ENCODE results near the gene REG4. TPM values are rescaled to one million over a fixed set of nuclear protein-coding genes. Genes with fewer than 3 reads are reported as not detected.
"Not testable (repeated sequence)": the region's sequence is repeated elsewhere in the genome, so short reads cannot be mapped to it uniquely, and the experiment has no call there.

Gene REG4
- total RNA-seq, 1 experiment from 2014 or later = not detected

DNA sequence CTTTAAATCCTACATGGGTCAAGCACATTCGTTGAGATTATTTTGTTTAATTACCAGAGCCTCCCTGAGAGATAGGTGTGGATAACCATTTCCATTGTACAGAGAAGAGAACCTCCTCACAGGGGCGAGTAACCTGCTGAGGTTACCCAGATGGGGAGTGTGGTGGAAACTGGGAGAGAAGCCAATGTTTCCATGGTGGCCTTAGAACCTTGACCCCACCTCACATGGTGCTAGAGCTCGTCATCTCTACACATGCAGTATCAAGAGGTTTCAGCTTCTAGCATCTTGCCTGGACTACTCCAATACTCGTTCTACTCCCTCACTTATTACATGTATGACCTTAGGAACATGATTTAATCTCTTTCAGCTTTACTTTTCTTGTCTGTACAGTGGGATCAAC, 4.8 kb downstream of the REG4 start:
- DNase-seq (ENCODE audit: low spot score) = no peak

DNA sequence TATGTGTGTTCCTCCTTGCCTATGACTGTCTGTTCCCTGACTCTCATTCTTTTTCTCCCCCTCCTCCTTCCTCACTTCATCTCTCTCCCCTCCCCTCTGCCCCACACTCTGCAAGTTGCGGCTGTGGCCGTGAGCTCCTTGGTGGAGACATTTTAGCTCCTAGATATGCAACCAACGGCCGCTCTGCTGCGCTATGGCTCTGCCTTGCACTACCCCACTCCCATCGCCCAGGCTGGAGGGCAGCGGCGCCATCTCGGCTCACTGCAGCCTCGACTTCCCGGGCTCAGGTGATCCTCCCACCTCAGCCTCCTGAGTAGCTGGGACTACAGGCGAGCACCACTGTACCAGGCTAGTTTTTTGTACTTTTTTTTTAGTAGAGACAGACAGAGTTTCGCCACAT, 5.5 kb downstream of the REG4 start:
- DNase-seq (ENCODE audit: low spot score) = no peak

DNA sequence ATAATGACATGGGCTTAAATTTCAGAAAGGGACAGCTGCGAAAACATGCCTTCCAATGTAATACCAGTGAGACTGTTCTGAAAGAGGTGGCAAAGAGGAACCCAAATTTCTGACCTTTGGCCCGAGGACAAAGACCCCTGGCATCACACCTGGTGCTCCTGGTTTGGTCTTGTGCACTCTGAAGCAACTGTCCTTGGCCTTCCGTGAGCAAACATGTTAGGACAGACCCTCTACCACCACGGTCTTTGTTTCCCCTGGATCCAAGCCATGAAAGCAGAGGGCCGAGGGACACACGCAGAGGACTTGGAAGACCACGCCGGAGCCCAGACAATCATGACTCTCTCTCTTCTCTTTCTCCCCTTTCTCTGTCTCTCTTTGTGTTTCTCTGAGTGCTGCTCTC, 6.0 kb downstream of the REG4 start:
- DNase-seq (ENCODE audit: low spot score) = no peak

DNA sequence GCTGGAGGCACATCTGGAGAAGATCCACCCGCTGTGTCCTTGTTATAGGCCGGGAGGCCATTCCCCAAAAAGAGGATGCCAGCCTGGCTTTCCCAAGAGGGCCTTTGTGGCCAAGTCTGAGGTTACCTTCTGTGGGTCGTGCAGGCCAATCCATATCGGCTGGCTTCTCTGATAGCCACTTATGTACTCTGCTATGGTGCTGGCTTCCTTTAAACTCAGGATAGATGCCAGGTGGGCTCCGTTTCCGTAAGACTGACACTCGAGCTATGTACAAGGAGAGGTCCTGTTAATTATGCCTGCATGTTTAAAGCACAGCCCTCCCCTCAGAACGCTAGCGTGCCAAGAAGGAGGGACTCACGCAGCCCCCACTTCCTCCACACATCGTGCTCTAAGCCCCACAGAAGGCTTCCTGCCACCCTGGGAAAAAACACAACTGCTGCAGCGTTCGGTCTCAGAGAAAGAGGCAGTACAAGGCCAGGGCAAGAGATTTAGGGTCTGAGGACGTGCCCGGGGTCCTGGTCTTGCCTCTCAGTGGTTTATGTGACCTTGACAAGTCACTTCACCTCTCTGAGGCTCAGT, 11.6 kb downstream of the REG4 start:
- no peak for DNase-seq (ENCODE audit: low spot score)

DNA sequence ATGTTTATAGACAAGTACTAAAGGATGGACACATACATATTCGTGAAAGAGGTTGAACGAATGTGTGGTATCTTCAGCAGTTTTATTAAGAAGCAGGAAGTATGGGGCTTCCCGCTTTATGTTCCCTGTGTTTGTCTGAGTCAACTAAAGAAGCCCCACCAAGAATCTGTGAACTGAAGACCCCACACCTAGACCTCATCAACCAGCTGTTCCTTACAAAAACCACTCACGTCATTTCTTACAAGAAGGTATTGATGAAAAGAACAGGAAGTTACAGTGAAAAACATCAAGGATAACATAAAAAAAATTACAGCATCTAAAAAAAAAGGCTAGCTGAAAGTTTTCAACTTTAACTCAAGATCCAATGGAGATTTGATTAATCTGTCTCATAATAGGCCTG, 12.3 kb downstream of the REG4 start:
- no peak for DNase-seq (ENCODE audit: low spot score)

DNA sequence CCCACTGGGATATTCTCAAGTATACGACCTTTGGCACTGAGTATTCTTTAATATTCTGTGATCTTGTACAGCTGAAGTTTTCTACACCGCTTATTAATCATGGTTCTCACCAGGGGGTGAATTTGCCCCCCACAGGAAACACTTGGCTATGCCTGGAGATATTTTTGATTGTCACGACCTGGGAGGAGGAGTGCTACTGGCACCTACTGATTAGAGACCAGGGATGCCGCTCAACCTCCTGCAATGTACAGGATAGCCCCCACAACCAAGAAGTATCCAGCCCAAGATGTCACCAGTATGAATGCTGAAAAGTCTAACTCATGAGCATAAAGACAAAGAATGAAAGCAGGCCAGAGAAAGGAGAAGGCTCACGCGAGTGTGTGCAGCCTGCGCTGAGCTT, 13.7 kb downstream of the REG4 start:
- DNase-seq (ENCODE audit: low spot score) = no peak

DNA sequence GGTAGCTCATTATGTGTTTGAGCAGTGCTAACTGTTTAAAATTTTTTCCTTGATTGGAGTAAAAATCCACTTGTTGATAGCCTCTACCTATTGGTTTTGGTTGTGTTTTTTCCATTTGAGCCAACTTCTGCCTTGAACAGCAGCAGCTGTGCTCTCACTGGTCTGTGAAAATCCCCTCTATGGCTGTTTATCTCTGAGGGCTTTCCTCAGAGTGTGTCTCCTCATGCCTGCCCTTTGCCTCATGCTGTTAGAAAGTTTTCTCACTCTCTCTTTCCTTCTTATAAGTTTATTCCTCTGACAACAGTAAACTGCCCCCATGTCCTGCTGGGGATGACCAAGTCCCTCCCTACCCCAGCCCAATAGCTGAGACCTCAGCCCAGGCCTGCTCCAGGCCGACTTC, 14.1 kb downstream of the REG4 start:
- DNase-seq (ENCODE audit: low spot score) = no peak

DNA sequence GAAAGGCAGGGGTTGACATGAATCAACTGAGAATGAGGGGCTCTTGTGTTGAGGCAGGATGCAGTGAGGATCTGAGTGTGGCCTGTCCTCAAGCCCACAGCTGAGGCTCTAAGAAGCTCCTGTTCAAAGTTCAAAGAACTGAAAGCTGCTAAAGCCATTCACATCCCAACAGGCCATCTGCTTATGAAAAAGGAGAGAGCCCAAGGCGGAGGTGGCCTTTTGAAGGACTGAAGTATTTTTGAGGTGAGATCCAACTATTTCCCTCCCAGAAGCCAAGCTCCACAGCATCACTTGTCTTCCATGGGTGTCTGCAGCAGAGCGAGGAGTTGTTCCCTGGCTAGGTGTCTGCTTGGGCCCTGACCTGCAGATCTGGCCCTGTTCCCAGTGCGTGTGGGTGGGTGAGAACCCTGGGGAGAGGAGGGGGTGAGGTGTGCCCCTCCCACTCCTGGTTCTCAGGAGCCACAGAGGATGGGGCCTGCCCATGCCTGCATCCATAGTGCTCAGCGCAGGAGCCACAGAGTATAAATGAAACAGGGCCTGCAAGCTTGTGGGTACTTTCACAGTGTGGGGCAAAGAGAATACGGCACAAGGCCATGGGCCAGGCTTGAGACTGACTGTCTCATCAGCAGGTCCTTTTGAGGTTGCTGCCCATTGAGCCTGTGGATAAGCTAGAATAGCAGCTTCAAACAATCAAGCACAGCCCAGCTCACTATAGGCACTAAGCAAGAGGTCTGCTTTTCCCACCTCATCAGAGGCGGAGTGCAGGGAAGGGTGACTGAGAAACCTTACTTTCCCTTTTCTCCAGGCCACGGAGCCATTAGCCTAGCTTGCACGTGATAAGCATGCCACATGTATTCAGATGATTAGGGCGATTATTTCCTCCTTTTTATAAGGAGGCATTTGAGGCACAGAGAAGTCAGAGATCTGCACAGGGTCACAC, 15.7 kb downstream of the REG4 start:
- DNase-seq (ENCODE audit: low spot score) = no peak

DNA sequence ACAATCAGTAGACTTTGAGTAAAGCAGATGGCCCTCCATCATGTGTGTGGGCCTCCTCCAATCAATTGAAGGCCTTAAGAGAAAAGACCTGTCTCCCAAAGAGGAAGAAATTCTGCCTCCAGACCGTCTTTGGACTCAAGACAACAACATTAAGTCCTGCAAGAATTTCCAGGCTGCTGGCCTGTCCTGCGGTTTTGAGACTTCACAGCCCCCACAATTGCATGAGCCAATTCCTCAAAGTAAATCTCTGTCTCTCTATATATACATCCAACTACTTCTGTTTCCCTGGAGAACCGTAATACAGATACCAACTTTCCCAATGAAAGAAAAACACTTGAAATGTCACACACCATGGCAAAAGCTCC, 16.4 kb downstream of the REG4 start:
- no peak for DNase-seq (ENCODE audit: low spot score)

DNA sequence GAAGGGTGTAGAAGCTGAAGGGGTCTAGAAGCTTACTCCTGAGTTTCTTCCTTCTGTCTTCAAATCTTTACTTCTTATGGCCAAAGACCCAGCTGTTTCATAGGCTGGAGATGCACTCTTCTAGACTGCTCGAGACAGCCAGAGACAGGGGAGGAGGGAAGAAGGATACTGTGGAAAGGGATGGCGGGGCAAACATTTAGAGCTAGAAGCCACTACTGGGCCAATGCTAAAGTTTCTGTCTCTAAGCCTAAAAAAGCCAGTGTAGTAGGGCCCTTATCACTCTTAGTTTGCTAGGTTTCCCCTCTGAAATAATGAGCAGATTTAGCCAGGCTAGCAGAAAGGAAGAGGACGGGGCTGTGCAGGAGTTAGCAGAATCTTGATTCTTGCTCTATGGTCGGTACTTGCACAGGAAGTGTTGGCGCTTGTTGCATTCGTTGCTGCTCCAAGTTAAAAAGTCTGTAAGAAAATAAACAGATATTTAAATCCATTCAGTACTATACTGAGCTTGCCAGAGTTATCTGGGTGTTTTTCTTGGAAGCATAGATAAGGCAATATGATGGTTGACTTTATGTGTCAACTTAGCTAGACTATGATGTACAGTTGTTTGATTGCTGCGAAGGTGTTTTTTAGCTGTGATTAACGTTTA, 16.9 kb downstream of the REG4 start:
- DNase-seq (ENCODE audit: low spot score) = no peak

DNA sequence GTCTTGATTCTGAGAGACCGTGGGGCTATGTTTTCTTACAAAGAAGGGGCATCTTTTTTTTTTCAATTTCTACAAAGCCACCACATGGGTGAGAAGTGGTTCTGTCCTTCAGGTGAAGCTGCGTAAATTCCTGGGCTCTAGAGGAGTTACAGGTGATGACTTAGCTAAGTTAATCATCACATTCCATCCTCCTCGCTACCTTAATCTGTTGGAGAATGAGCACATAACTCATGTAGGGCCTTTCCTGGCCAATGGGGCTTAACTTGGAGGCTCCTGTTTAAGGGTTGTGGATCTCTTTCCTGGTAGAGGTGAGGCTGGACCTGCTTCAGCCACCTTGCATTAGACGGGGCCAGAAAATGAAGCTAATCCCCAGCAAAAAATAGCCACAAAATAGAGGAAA, 19.9 kb downstream of the REG4 start:
- no peak for DNase-seq (ENCODE audit: low spot score)

DNA sequence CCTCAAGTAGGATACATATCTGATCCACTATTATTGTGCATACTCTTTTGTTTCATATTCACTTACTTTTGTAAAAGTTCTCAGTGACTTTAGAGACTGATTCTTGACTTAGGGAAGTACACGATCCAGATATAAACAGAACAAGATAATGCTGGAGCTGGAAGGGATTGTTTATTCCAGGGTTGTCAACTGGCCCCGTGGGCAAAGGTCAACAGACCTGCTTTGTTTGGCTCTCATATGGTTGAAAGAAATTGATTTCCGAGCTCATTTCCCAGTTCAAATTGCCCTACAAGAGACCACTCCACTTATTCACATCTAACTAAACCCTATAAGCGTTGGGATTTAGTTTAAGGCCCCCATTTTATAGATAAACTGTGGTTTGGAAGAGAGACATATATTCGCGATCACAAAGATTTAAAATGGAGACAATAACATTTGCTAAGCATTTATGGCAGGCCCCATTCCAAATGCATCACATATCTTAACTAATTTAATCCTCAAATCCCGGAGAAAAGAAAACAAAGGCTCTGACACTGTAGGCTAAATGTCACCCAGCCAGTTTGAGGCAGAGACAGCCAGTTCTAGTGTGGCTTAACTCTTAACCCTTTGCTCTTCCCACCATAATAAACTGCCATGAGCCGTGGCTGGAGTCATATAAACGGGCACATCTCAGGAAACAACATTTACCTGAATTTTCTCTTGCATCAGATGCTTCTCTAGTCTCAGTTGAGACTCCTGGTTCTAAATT, 20.6 kb downstream of the REG4 start:
- peak; percentile 41 for DNase-seq (ENCODE audit: low spot score)

DNA sequence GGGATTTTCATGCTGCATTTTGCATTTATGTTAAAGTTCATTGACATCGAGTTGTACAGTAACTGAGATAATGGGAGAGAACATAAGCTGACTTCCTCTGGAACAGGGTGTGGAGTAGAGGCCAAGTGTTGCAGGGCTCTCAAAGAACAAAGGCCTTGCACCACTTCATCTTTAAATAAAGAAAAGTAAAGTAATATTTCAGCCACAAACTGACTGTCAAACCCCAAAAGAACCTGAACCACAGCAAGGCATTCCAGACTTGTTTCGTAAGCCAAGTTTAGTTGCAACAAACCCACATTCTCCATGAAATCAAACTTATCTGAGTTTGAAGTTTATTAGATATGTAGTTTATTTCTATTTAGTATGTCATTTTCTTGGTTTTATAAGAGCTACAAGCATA, 23.5 kb downstream of the REG4 start:
- peak; percentile 87 for DNase-seq (ENCODE audit: low spot score)

DNA sequence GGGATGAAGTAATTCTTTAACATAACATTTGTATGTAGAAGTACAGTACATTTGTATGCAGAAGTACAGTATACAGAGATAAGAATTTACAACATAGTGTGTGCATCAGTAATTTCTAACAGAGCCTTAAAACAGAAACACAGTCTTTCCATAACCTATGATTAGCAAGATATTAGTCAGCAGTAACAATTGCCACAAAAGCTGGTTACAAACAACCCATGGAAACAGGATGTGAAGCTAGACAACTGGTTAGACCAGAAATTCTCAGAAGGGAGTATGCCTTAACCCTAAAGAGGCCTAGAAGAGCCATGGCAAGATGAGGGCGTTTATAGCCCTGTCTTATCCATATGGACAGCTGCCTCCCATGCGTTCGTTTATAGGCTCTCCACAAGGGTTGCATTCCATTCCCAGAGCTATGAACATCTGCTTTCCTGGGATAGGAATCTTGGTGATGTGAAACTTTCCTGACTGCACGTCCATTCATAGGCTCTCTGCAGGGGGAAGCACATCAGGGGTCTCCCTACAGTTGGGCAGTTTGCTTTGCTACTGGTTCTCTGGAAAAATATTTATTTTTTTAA, 24.7 kb downstream of the REG4 start:
- DNase-seq (ENCODE audit: low spot score) = not testable (repeated sequence)

DNA sequence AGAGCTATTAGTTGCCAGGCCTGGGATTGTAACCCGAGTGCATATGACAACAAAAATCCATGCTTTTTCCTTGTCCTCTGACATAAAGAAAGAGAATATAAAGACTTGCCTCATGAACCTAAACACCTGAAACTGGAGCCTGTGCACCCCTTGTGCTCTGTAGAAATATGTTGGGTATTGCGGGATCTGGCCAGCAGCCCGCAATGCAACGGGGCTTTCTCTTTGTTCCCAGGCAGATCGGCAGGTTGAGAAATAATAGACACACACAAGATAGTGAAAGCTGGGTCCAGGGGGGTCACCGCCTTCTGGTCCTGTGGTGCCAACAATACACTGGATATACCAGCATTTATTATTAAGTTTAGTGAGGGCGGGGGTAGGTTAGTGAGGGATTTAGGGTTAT, 25.2 kb downstream of the REG4 start:
- not testable (repeated sequence) for DNase-seq (ENCODE audit: low spot score)

DNA sequence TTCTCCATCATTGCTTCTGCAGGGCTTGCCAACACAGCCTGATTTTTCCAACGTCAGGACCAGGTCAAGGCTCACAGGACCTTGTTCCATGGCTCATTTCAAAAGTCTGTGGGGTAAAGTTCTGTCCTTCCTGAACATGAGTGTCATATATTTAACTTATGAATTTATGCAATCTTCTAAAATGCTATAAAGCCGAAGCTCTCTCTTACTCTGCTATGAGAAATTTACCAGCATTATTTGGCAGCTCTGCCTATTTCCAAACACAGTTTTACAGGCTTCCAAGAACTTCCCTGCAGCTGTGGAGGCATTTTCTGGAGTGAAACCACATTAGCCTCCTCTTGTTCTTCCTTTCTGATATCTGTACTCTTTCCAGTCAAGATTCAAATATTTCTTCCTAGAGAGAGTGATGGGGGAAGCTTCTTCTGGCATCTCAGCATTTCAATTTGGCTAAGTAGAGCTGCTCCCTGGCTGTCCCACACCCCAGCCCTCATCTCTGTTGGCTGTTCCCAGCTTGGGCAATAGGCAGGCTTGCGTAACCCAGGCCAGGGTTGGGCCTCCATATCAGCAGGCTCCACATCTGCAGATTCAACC, 27.0 kb downstream of the REG4 start:
- no peak for DNase-seq (ENCODE audit: low spot score)

DNA sequence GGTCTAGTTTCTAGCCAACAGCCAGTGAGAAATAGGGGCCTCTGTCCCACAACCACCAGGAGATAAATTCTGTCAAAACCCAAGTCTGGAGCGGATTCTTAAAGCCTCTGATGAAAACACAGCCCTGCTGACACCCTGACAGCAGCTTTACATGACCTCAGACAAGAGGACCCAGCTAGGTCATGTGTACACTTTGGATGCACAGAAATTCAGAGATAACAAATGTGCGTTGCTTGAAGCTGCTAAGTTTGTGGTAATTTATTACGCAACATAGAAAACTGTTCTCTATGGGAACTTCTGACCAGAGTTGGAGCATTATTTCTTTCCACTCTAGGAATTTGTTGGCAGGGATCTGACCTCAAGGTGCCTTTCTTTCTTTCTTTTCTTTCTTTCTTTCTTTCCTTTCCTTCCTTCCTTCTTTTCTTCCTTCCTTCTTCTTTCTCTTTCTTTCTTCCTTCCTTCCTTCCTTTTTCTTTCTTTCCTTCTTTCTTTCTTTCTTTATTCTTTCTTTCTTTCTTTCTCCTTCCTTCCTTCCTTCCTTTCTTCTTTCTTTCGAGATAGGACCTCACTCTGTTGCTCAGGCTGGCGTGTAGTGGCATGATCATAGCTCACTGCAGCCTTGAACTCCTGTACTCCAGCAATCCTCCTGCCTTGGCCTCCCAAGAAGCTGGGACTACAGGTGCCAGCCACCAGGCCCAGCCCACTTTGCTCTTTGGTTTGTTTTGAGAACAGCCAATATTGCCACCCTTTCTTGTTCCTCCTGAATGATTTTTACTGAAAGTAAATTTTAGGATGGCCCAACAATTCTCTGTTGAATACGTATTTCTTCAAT, 27.7 kb downstream of the REG4 start:
- DNase-seq (ENCODE audit: low spot score) = peak; percentile 37

DNA sequence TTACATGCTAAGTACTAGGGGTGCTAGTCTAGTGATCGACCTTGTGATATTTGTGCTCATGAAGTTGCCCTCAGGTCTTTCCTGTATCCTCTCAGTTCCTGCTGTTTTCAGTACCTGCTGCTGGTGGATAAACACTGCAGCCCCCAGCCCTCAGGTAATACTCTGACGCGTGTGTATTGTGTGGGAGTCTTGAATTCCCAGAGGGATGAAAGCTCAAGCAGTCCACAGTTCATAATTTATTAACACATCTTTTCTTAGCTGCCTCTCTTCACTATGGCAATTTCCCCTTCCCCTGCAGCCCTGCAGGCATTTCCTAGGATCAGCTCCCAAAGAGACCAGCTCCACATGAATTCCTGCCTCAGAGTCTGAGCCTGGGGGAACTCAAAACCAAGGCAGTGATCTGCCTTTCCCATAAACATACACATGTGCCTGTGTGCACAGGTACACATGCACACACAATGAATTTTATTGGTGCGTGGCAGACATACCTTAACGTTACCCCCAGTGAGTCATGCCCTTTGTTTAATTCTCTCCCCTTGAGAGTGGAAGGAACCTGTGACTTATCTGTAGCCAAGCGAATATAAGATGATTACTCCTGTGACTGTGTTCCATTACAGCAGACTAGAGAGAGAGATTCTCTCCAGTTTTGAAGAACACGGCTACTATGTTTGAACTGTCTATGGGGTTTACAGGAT, 28.5 kb downstream of the REG4 start:
- no peak for DNase-seq (ENCODE audit: low spot score)

DNA sequence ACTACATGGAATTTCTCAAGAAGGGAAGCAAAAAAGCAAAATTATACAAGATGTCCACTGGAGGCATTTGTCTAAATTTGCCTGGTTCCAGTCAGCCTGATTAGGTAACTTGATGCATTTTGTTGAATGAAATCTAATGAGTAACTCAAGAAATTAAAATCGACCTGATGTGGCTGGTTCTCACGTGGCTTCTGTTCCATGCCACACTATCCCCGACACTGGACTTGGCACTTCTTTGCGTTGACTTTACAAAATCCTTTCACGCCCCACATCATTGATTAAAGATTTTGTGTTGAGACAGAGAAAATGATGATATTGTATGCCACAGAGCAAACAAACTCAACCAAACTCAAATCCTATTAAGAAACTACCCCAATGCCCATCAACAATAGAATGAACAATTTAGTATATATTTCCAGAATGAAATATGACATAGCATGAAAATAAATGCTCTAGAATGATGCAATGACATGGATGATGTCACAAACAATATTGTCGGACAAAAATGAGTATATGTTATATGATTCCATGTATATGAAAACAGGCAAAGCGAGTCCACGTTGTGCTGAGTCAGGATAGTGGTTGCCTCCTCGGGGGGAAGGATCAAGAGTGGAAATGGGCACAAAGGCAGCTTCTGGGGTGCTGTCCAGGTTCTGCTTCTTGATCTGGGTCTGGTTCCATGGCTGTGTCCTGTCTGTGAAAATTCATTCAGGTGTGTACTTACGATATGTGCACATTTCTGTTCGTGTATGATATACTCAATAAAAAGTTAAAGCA, 29.6 kb downstream of the REG4 start:
- DNase-seq (ENCODE audit: low spot score) = no peak
